PC-9 (cell line): ENCODE measurements around the gene VKORC1. TPM values are rescaled to one million over a fixed set of nuclear protein-coding genes. Genes with fewer than 3 reads are reported as not detected.

Source experiments
- BruUV-seq: library from RNA; stranded (reverse); fragments of 400-500 nt; replicated peaks from 2 replicates; lab custom pipeline; 2021; lab: Mats Ljungman, UMichigan
- CTCF ChIA-PET: fragments of 300-600 bp; sonication (Branson Sonifier 250); formaldehyde crosslinking; loops from one replicate; lab custom pipeline; 2022; ENCODE audit warnings: antibody characterized with exemption; lab: Charles Lee
- POLR2A ChIA-PET: fragments of 300-600 bp; sonication (Branson Sonifier 250); formaldehyde crosslinking; loops from one replicate; lab custom pipeline; 2022; ENCODE audit warnings: antibody characterized with exemption; ENCODE audit not compliant: unreplicated experiment; lab: Charles Lee
- DNase-seq, 2 experiments: peaks; one replicate each; pipeline versions ENCODE4 v3.0.0 to v3.0.0-alpha.2; 2015 to 2022; ENCODE audit warnings: mixed read lengths in 1 of 2
- H2AFZ ChIP-seq: fragments of 200-600 bp; sonication (generic); 2 replicates; pipeline ENCODE4 v1.8.1; 2017; ENCODE audit warnings: antibody characterized with exemption
- H3F3A ChIP-seq: fragments of 200-600 bp; sonication (generic); 2 replicates; pipeline ENCODE4 v1.8.1; 2017; ENCODE audit warnings: antibody characterized with exemption, mild to moderate bottlenecking, low read depth; ENCODE audit not compliant: insufficient read depth
- H3K27ac ChIP-seq: fragments of 200-600 bp; sonication (generic); 2 replicates; pipeline ENCODE4 v1.6.1; 2016; ENCODE audit warnings: mixed run types
- H3K27me3 ChIP-seq: fragments of 200-600 bp; sonication (generic); 2 replicates; pipeline ENCODE4 v1.6.1; 2016; ENCODE audit warnings: low read depth, mixed run types; ENCODE audit not compliant: insufficient read depth
- H3K36me3 ChIP-seq: fragments of 200-600 bp; sonication (generic); 2 replicates; pipeline ENCODE4 v1.6.1; 2016; ENCODE audit warnings: low read depth, mixed run types
- H3K4me1 ChIP-seq: fragments of 200-600 bp; sonication (generic); replicated peaks from 2 replicates; pipeline ENCODE4 v1.6.1; 2016; ENCODE audit warnings: mixed run types; ENCODE audit not compliant: insufficient read depth
- H3K4me2 ChIP-seq: fragments of 200-600 bp; sonication (generic); 2 replicates; pipeline ENCODE4 v1.6.1; 2017; ENCODE audit warnings: mixed run types
- H3K4me3 ChIP-seq: fragments of 200-600 bp; sonication (generic); 2 replicates; pipeline ENCODE4 v1.6.1; 2016; ENCODE audit warnings: mixed run types
- H3K79me2 ChIP-seq: fragments of 200-600 bp; sonication (generic); 2 replicates; pipeline ENCODE4 v1.6.1; 2017; ENCODE audit warnings: low read depth, mixed run types
- H3K9me2 ChIP-seq: fragments of 200-600 bp; sonication (generic); 2 replicates; pipeline ENCODE4 v1.8.1; 2017; ENCODE audit warnings: mild to moderate bottlenecking; ENCODE audit not compliant: insufficient read depth
- H3K9me3 ChIP-seq: fragments of 200-600 bp; sonication (generic); 2 replicates; pipeline ENCODE4 v1.8.1; 2016; ENCODE audit warnings: low read depth; ENCODE audit not compliant: insufficient read depth
- H4K20me1 ChIP-seq: fragments of 200-600 bp; sonication (generic); 2 replicates; pipeline ENCODE4 v1.8.1; 2017; ENCODE audit not compliant: insufficient read depth
- EZH2 ChIP-seq: fragments of 200-600 bp; sonication (generic); IDR thresholded peaks from 2 replicates; pipeline ENCODE4 v1.8.0; 2017; ENCODE audit warnings: antibody characterized with exemption, low read depth
- intact Hi-C: fragments of 100-400 bp; cut with micrococcal nuclease; formaldehyde crosslinking; loops from one replicate; pipeline ENCODE4 v1.10.0; 2022; ENCODE audit not compliant: unreplicated experiment
- total RNA-seq: library from RNA; stranded (reverse); gene quantifications from 2 replicates; pipeline ENCODE4 v1.2.3, GENCODE V29; 2021
- TF ChIP-seq, protein P1 (sequence below): fragments of 200-600 bp; sonication (generic); conservative IDR thresholded peaks from 2 replicates; pipeline ENCODE4 v1.6.1; 2017; ENCODE audit warnings: mixed run types, antibody characterized with exemption, mild to moderate bottlenecking, moderate library complexity

Gene VKORC1
- total RNA-seq, 1 experiment from 2014 or later, result 46.0 TPM

DNA sequence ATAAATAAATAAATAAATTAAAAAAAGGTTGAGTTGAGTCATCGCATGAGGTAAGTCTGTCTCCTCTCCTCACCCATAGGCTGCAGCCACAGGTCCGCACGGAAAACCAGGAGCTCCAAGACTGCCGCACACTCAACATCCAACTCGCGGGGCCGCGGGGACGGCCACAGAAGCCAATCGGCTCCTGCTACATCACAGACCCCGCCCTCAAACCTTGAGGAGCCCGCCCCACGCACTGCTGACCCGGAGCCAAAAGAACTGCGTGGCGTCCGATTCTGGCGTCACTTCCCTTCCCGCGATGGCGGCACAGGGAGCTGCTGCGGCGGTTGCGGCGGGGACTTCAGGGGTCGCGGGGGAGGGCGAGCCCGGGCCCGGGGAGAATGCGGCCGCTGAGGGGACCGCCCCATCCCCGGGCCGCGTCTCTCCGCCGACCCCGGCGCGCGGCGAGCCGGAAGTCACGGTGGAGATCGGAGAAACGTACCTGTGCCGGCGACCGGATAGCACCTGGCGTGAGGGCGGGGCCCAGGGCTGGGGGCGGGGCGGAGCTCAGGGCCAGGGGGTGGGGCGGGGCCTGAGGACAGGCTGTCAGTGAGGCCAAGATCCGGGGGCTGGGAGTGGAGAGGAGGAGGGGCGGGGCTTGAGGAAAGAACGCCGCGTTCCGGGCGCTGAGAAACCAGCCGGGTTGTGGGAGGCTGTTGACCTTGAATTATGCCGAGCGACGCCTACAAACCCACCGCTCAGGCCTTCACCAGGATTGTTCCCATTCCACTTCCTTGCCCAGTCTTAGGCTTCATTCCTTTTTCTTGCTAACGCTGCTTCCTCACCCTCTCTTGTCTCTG, 23.0 kb upstream of the VKORC1 start, which contains the start of gene KAT8:
Gene KAT8 (plus strand): TSS at position 281 of the 839 bp plus-strand sequence. CDS start 18 bp downstream, at position 299.
- H3K4me3 ChIP-seq, result peak within 1 kb of the TSS; percentile 74

DNA sequence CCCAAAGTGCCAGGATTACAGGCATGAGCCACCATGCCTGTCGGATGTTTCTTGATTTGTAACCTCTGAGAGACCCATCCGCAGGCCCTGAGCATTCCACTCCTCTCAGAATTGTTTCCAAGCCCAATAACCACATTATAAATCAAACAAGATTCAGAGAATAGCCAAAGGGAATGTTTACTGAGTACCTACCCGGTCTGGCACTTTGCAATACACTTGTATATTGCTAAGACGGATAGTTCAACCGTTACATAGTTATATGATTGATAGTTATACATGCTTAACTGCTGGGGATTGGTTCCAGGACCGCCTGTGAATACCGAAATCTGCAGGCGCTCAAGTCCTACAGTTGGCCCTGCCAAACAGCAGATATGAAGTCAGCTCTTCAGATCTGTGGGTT, 19.9 kb upstream of the VKORC1 start:
- Histone ChIP-seq H3K27ac (no peak overlapping the region), H2AFZ (no peak overlapping the region), H3K36me3 (peaks cover 6% of the 10 kb centered on the region; the same call in 1 of the 2 replicates), H3K4me2 (no peak overlapping the region), H3K27me3 (no peaks in the 10 kb centered on the region), H3K9me2 (no peaks in the 10 kb centered on the region), H4K20me1 (no peaks in the 10 kb centered on the region), H3K4me1 (peaks cover 14% of the 10 kb centered on the region), H3K4me3 (no peak overlapping the region), H3F3A (peaks cover 37% of the 10 kb centered on the region), H3K9me3 (no peaks in the 10 kb centered on the region), H3K79me2 (peaks cover 30% of the 10 kb centered on the region)
- DNase-seq, result no peak
- intact Hi-C loops, result no loop called here
- no TSS peak for BruUV-seq
- TF ChIP-seq EZH2, result no peak
- TF ChIP-seq, protein P1, sequence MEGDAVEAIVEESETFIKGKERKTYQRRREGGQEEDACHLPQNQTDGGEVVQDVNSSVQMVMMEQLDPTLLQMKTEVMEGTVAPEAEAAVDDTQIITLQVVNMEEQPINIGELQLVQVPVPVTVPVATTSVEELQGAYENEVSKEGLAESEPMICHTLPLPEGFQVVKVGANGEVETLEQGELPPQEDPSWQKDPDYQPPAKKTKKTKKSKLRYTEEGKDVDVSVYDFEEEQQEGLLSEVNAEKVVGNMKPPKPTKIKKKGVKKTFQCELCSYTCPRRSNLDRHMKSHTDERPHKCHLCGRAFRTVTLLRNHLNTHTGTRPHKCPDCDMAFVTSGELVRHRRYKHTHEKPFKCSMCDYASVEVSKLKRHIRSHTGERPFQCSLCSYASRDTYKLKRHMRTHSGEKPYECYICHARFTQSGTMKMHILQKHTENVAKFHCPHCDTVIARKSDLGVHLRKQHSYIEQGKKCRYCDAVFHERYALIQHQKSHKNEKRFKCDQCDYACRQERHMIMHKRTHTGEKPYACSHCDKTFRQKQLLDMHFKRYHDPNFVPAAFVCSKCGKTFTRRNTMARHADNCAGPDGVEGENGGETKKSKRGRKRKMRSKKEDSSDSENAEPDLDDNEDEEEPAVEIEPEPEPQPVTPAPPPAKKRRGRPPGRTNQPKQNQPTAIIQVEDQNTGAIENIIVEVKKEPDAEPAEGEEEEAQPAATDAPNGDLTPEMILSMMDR, result no peak
- ChIA-PET POLR2A (interaction anchor here (0.6 to 1.4 kb wide), 2 partner anchors 40 to 69 kb away, joined by 11 to 19 read pairs; partner anchors contain the start of genes ZNF646 and ZNF668), CTCF (no interaction called here)

More for the DNA sequence above, 23.0 kb upstream of the VKORC1 start, which contains the start of gene KAT8:
- TSS peak; percentile 40 for BruUV-seq
- DNase-seq, result peak; percentile 98 to 100
- Histone ChIP-seq H3K27ac (peak within 1 kb of the TSS; percentile 91), H3K27me3 (no peaks in the 10 kb centered on the region), H3K9me2 (no peaks in the 10 kb centered on the region), H2AFZ (peak within 1 kb of the TSS; percentile 60), H3K4me1 (peaks cover 16% of the 10 kb centered on the region), H3K9me3 (no peaks in the 10 kb centered on the region), H3K79me2 (peaks cover 40% of the 10 kb centered on the region), H3F3A (peaks cover 37% of the 10 kb centered on the region), H3K4me2 (peak within 1 kb of the TSS; percentile 91), H4K20me1 (no peaks in the 10 kb centered on the region; the same call in 1 of the 2 replicates), H3K36me3 (peaks cover 31% of the 10 kb centered on the region)
- intact Hi-C loops, result loop anchor here (1.0 to 2.0 kb wide), 5 partner anchors 13 to 85 kb away; partner anchors contain the start of genes STX4 and VKORC1
- ChIA-PET POLR2A (interaction anchor here (0.5 to 2.0 kb wide), 25 partner anchors 9 to 595 kb away, joined by 3 to 108 read pairs (median 6); partner anchors contain the start of genes FUS, PRSS8, STX4 and ZNF646), CTCF (interaction anchor here (0.6 to 2.9 kb wide), 8 partner anchors 21 to 751 kb away, joined by 3 to 49 read pairs (median 4); partner anchors contain the start of gene HSD3B7)
- TF ChIP-seq, protein P1, result no peak
